OCI-LY3 (cell line): ENCODE results near the gene FCHSD1.

Source experiments
- CTCF ChIP-seq: fragments of 200-600, 300-600 bp; sonication (generic); IDR thresholded peaks from 2 replicates; pipeline ENCODE4 v1.5.1; 2014; ENCODE audit warnings: antibody characterized with exemption, low read length, low read depth
- EZH2phosphoT487 ChIP-seq: fragments of 200-600 bp; shearing (Covaris generic); IDR thresholded peaks from 2 replicates; pipeline ENCODE4 v1.6.1; 2018; ENCODE audit warnings: antibody characterized with exemption, mixed run types, low read depth

GRCh38 chr5:141655020-141655419 lies 3.8 kb upstream of the FCHSD1 start:
- TF ChIP-seq CTCF (no peak), EZH2phosphoT487 (no peak)
